ENCODE data around the gene IGSF21. TPM values are rescaled to one million over a fixed set of nuclear protein-coding genes. Genes with fewer than 3 reads are reported as not detected.

IGSF21 gene
- total and polyA plus RNA-seq, 4 donors: 0.31 to 1.5 (median 0.88) TPM

DNA sequence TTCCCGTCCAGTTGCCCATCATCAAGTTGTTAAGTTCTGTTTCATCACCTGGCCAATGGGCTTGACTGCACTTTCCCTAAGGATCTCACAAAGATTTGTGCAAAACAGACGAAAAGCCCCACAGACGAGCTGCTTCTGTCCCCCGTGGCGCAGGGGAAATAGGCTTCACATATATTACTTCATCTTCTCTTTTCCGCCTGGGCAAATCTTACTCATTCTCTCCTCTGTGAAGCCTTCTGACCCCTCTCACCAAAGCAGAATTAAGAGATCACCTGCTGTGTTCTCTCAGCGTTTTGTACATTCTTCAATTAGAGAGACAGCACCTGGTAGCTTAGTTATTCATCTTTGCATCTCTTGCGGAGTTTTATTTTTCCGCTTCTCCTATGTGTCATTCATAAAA is 129.8 kb downstream of the IGSF21 start (continued):
- TF ChIP-seq REST (IDR thresholded peaks at IDR 0.05) (no peak), RXRA (IDR thresholded peaks at IDR 0.05) (no peak), MAX (IDR thresholded peaks at IDR 0.05) (no peak)

GRCh38 chr1:18238190-18238589 is 130.6 kb downstream of the IGSF21 start:
- WGBS: 48% methylated on average over 5 of the region's 5 CpGs
- TF ChIP-seq TAF1 (conservative IDR thresholded peaks at IDR 0.05): no peak
- TF ChIP-seq ZBTB33 (IDR thresholded peaks at IDR 0.05): no peak
- no peak for TF ChIP-seq EGR1 (IDR thresholded peaks at IDR 0.05; ENCODE audit: low read depth in 2 of 2)
- TF ChIP-seq RAD21 (IDR thresholded peaks at IDR 0.05): no peak
- TF ChIP-seq, protein P1, sequence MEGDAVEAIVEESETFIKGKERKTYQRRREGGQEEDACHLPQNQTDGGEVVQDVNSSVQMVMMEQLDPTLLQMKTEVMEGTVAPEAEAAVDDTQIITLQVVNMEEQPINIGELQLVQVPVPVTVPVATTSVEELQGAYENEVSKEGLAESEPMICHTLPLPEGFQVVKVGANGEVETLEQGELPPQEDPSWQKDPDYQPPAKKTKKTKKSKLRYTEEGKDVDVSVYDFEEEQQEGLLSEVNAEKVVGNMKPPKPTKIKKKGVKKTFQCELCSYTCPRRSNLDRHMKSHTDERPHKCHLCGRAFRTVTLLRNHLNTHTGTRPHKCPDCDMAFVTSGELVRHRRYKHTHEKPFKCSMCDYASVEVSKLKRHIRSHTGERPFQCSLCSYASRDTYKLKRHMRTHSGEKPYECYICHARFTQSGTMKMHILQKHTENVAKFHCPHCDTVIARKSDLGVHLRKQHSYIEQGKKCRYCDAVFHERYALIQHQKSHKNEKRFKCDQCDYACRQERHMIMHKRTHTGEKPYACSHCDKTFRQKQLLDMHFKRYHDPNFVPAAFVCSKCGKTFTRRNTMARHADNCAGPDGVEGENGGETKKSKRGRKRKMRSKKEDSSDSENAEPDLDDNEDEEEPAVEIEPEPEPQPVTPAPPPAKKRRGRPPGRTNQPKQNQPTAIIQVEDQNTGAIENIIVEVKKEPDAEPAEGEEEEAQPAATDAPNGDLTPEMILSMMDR (IDR thresholded peaks at IDR 0.05; ENCODE audit: low read depth, low read length, missing input control): no peak
- TF ChIP-seq REST (IDR thresholded peaks at IDR 0.05): no peak
- no peak for TF ChIP-seq FOXA1 (IDR thresholded peaks at IDR 0.05)
- TF ChIP-seq MAX (IDR thresholded peaks at IDR 0.05): no peak
- no peak for TF ChIP-seq YY1 (IDR thresholded peaks at IDR 0.05)
- no peak for TF ChIP-seq JUND (IDR thresholded peaks at IDR 0.05)
- no peak for TF ChIP-seq NR2F2 (IDR thresholded peaks at IDR 0.05)
- no peak for TF ChIP-seq SP1 (IDR thresholded peaks at IDR 0.05)
- no peak for TF ChIP-seq RXRA (IDR thresholded peaks at IDR 0.05)
- no peak for TF ChIP-seq GABPA (IDR thresholded peaks at IDR 0.05 in 1 of 2, conservative IDR thresholded peaks at IDR 0.05 in 1 of 2)
- TF ChIP-seq FOXA2 (IDR thresholded peaks at IDR 0.05): no peak
- no peak for TF ChIP-seq ATF3 (IDR thresholded peaks at IDR 0.05)
- no peak for TF ChIP-seq HNF4G (IDR thresholded peaks at IDR 0.05)
- TF ChIP-seq HNF4A (conservative IDR thresholded peaks at IDR 0.05): no peak
- H3K9me3 ChIP-seq (ENCODE audit: control insufficient read depth in 4 of 4, low read length in 3 of 4): no peaks in the 10 kb centered on the region
- no peak for DNase-seq (ENCODE audit: low spot score)
- no peaks in the 10 kb centered on the region for H3K36me3 ChIP-seq (ENCODE audit: control insufficient read depth in 4 of 4, insufficient read depth in 3 of 4, low read depth in 1 of 4, low read length in 3 of 4)
- H3K27me3 ChIP-seq (ENCODE audit: control insufficient read depth in 4 of 4, insufficient read depth in 4 of 4, low read length in 3 of 4): peaks cover 0 to 9% (median 1%) of the 10 kb centered on the region in 4 donors
- H3K27ac ChIP-seq (ENCODE audit: low read depth in 1 of 2, low read length in 2 of 2): no peak overlapping the region
- H3K4me3 ChIP-seq (ENCODE audit: low read depth in 1 of 3, low read length in 3 of 3): no peak overlapping the region
- no peaks in the 10 kb centered on the region for H3K4me1 ChIP-seq (ENCODE audit: control insufficient read depth in 4 of 4, insufficient read depth in 4 of 4, low read length in 3 of 4)
- H3K9ac ChIP-seq (ENCODE audit: low read depth in 1 of 2, low read length in 2 of 2): no peak overlapping the region

All from liver (tissue), 9 donors.